ENCODE results near the gene RYR2.

Gene RYR2

GRCh38 chr1:237205400-237206064, 163.5 kb downstream of the RYR2 start:
- FAIRE-seq: no peak

GRCh38 chr1:237206065-237206414, 164.1 kb downstream of the RYR2 start:
- no peak for FAIRE-seq

GRCh38 chr1:237211031-237211430, 169.0 kb downstream of the RYR2 start:
- no peak for FAIRE-seq

GRCh38 chr1:237211540-237211939, 169.6 kb downstream of the RYR2 start:
- no peak for FAIRE-seq

- no peak for FAIRE-seq
These were observed 178.0 kb downstream of the RYR2 start for GRCh38 chr1:237219751-237220642.

- no peak for FAIRE-seq
These were observed 181.4 kb downstream of the RYR2 start for GRCh38 chr1:237223419-237223818.

- no peak for FAIRE-seq
These were observed 184.4 kb downstream of the RYR2 start for GRCh38 chr1:237226177-237226944.

GRCh38 chr1:237227476-237227875, 185.5 kb downstream of the RYR2 start:
- FAIRE-seq: no peak

- no peak for FAIRE-seq
These were observed 186.4 kb downstream of the RYR2 start for GRCh38 chr1:237228421-237228820.

- no peak for FAIRE-seq
These were observed 187.3 kb downstream of the RYR2 start for GRCh38 chr1:237229333-237229732.

GRCh38 chr1:237232501-237232900, 190.5 kb downstream of the RYR2 start:
- FAIRE-seq: no peak

- FAIRE-seq: no peak
These were observed 193.1 kb downstream of the RYR2 start for GRCh38 chr1:237235091-237235490.

- FAIRE-seq: no peak
These were observed 195.7 kb downstream of the RYR2 start for GRCh38 chr1:237237721-237238120.

GRCh38 chr1:237239248-237239647, 197.3 kb downstream of the RYR2 start:
- no peak for FAIRE-seq

- no peak for FAIRE-seq
These were observed 199.1 kb downstream of the RYR2 start for GRCh38 chr1:237241038-237241437.

GRCh38 chr1:237244778-237245177, 202.8 kb downstream of the RYR2 start:
- FAIRE-seq: no peak

GRCh38 chr1:237247442-237247841, 205.5 kb downstream of the RYR2 start:
- no peak for FAIRE-seq

- FAIRE-seq: no peak
These were observed 207.1 kb downstream of the RYR2 start for GRCh38 chr1:237249120-237249519.

GRCh38 chr1:237250055-237250454, 208.1 kb downstream of the RYR2 start:
- no peak for FAIRE-seq

- no peak for FAIRE-seq
These were observed 213.1 kb downstream of the RYR2 start for GRCh38 chr1:237255071-237255470.

- FAIRE-seq: no peak
These were observed 216.9 kb downstream of the RYR2 start for GRCh38 chr1:237258871-237259270.

- FAIRE-seq: no peak
These were observed 219.2 kb downstream of the RYR2 start for GRCh38 chr1:237261198-237261597.

- FAIRE-seq: no peak
These were observed 225.8 kb downstream of the RYR2 start for GRCh38 chr1:237267743-237268142.

- FAIRE-seq: no peak
These were observed 228.0 kb downstream of the RYR2 start for GRCh38 chr1:237269938-237270337.

All from A204.1 (cell line).